Measurements from ENCODE around the gene RASAL2.

DNA sequence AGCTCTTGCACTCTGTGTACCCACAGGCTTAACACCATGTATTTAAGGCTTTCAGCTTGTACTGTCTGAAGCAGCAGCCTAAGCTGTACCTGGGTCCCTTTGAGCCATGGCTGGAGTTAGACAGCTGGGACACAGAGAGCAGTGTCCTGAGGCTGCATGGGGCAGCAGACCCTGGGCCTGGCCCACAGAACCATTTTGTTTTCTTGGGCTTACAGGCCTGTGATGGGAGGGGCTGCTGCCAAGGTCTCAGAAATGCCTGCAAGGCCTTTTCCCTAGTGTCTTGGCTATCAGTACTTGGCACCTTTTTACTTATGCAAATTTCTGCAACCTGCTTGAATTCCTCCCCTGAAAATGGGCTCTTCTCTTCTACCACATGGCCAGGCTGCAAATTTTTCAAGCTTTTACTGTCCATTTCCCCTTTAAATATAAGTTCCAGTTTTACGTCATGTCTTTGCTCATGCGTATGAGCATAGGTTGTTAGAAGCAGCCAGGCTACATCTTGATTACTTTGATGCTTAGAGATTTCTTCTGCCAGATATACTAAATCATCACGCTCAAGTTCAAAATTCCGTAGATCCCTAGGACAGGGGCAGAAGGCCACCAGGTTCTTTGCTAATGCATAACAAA is 259.0 kb downstream of the RASAL2 start:
- TF ChIP-seq, protein P1, sequence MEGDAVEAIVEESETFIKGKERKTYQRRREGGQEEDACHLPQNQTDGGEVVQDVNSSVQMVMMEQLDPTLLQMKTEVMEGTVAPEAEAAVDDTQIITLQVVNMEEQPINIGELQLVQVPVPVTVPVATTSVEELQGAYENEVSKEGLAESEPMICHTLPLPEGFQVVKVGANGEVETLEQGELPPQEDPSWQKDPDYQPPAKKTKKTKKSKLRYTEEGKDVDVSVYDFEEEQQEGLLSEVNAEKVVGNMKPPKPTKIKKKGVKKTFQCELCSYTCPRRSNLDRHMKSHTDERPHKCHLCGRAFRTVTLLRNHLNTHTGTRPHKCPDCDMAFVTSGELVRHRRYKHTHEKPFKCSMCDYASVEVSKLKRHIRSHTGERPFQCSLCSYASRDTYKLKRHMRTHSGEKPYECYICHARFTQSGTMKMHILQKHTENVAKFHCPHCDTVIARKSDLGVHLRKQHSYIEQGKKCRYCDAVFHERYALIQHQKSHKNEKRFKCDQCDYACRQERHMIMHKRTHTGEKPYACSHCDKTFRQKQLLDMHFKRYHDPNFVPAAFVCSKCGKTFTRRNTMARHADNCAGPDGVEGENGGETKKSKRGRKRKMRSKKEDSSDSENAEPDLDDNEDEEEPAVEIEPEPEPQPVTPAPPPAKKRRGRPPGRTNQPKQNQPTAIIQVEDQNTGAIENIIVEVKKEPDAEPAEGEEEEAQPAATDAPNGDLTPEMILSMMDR (conservative IDR thresholded peaks at IDR 0.05; ENCODE audit: low read depth, low read length): no peak
- TF ChIP-seq, protein P2, sequence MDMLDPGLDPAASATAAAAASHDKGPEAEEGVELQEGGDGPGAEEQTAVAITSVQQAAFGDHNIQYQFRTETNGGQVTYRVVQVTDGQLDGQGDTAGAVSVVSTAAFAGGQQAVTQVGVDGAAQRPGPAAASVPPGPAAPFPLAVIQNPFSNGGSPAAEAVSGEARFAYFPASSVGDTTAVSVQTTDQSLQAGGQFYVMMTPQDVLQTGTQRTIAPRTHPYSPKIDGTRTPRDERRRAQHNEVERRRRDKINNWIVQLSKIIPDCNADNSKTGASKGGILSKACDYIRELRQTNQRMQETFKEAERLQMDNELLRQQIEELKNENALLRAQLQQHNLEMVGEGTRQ (IDR thresholded peaks at IDR 0.05; ENCODE audit: low read depth, low read length): no peak
